ENCODE results near the gene CCL17.

GRCh38 chr16:57384248-57385070 lies 20.1 kb upstream of the CCL17 start:
- TF ChIP-seq TCF3 (CRISPR knock-in tag; IDR thresholded peaks at IDR 0.05): no peak
- TF ChIP-seq TCF7L2 (IDR thresholded peaks at IDR 0.05; ENCODE audit: low read depth, low read length): no peak
- no peak for TF ChIP-seq SREBF1 (IDR thresholded peaks at IDR 0.05; ENCODE audit: borderline replicate concordance, low read depth, low read length)
- TF ChIP-seq YY1 (IDR thresholded peaks at IDR 0.05; ENCODE audit: borderline replicate concordance in 1 of 3, control insufficient read depth in 1 of 3, extremely low read depth in 1 of 3, insufficient read depth in 3 of 3, insufficient read length in 1 of 3, insufficient replicate concordance in 2 of 3, low read depth in 1 of 3, low read length in 2 of 3): no peak
- TF ChIP-seq ARID2 (IDR thresholded peaks at IDR 0.05): no peak
- TF ChIP-seq TAF1 (IDR thresholded peaks at IDR 0.05; ENCODE audit: control insufficient read depth, extremely low read depth, insufficient read depth, low read length, severe bottlenecking): no peak
